Panc1 (cell line): Measurements from ENCODE around the gene EEIG2. TPM values are rescaled to one million over a fixed set of nuclear protein-coding genes. Genes with fewer than 3 reads are reported as not detected.

Experiments used
- ATAC-seq: fragments of 200-7000 bp; cut with Tn5 transposase; 2 replicates; pipeline ENCODE4 v1.9.1; 2020; ENCODE audit warnings: mild to moderate bottlenecking, moderate library complexity
- BruUV-seq: library from RNA; stranded (reverse); fragments of 400-500 nt; replicated peaks from 2 replicates; lab custom pipeline; 2021; lab: Mats Ljungman, UMichigan
- CTCF ChIA-PET: fragments of 300-600 bp; sonication (Branson Sonifier 250); formaldehyde crosslinking; loops from one replicate; lab custom pipeline; 2022; ENCODE audit warnings: antibody characterized with exemption; lab: Charles Lee
- POLR2A ChIA-PET: fragments of 300-600 bp; sonication (Branson Sonifier 250); formaldehyde crosslinking; loops from one replicate; lab custom pipeline; 2022; ENCODE audit warnings: antibody characterized with exemption; lab: Charles Lee
- DNase-seq: peaks from one replicate; pipeline ENCODE4 v3.0.0-alpha.2; 2010; ENCODE audit warnings: low read depth, low spot score
- H3K27ac ChIP-seq: 2 replicates; pipeline ENCODE4 v1.5.1; 2011; ENCODE audit warnings: mild to moderate bottlenecking, low read length, inconsistent platforms
- H3K27me3 ChIP-seq: fragments of 200-500 bp; sonication (Bioruptor generic); 2 replicates; pipeline ENCODE4 v1.6.0; 2014; ENCODE audit warnings: low read length, inconsistent platforms; ENCODE audit not compliant: control insufficient read depth, insufficient read depth
- H3K36me3 ChIP-seq: fragments of 200-500 bp; sonication (Bioruptor generic); 2 replicates; pipeline ENCODE4 v1.5.1; 2014; ENCODE audit warnings: inconsistent platforms, mild to moderate bottlenecking, low read length, moderate library complexity; ENCODE audit not compliant: control insufficient read depth, insufficient read depth
- H3K4me1 ChIP-seq: 2 replicates; pipeline ENCODE4 v1.5.1; 2011; ENCODE audit warnings: inconsistent platforms, mild to moderate bottlenecking, low read length, moderate library complexity; ENCODE audit not compliant: control insufficient read depth, insufficient read depth
- H3K4me3 ChIP-seq, 2 experiments: 2 replicates each; pipeline ENCODE4 v1.5.1; 2011 to 2012; ENCODE audit warnings: low read depth in 2 of 2, low read length in 2 of 2, mild to moderate bottlenecking in 2 of 2, inconsistent platforms in 1 of 2, moderate library complexity in 1 of 2
- H3K9me3 ChIP-seq: fragments of 200-500 bp; sonication (Bioruptor generic); 2 replicates; pipeline ENCODE4 v1.5.1; 2014; ENCODE audit warnings: low read depth, mild to moderate bottlenecking, inconsistent platforms, low read length, moderate library complexity; ENCODE audit not compliant: control insufficient read depth, insufficient read depth
- POLR2AphosphoS5 ChIP-seq: IDR thresholded peaks from 2 replicates; pipeline ENCODE4 v1.6.1; 2012; ENCODE audit warnings: mild to moderate bottlenecking, low read depth, low read length, moderate library complexity
- SIN3A ChIP-seq: IDR thresholded peaks from 2 replicates; pipeline ENCODE4 v1.6.1; 2012; ENCODE audit warnings: low read depth, mild to moderate bottlenecking, low read length, moderate library complexity, borderline replicate concordance; ENCODE audit not compliant: insufficient read depth
- TCF7L2 ChIP-seq: IDR thresholded peaks from 2 replicates; pipeline ENCODE4 v1.6.1; 2011; ENCODE audit warnings: mild to moderate bottlenecking, low read depth, low read length, inconsistent platforms
- in situ Hi-C: cut with HindIII; loops from 2 replicates; pipeline ENCODE4 v1.10.0; 2016; ENCODE audit warnings: low sequenced_read_pairs, low pct_unique_long_range_greater_than_20kb
- intact Hi-C: fragments of 100-400 bp; cut with micrococcal nuclease; formaldehyde crosslinking; loops from one replicate; pipeline ENCODE4 v1.10.0; 2022; ENCODE audit not compliant: unreplicated experiment
- total RNA-seq: library from RNA; stranded (reverse); gene quantifications from one replicate; pipeline ENCODE4 v1.2.1, GENCODE V29; 2021; ENCODE audit not compliant: unreplicated experiment
- TF ChIP-seq, protein P1 (sequence below): fragments of 450-650 bp; IDR thresholded peaks from 2 replicates; pipeline ENCODE4 v1.5.1; 2017; ENCODE audit warnings: mild to moderate bottlenecking
- TF ChIP-seq, protein P2 (sequence below), 2 experiments: IDR thresholded peaks; 2 replicates each; pipeline ENCODE4 v1.6.1; 2011 to 2012; ENCODE audit warnings: low read depth in 2 of 2, control low read depth in 1 of 2, low read length in 1 of 2, mild to moderate bottlenecking in 1 of 2, moderate library complexity in 1 of 2; ENCODE audit not compliant: insufficient read depth in 1 of 2

The EEIG2 gene
- total RNA-seq, 1 experiment from 2014 or later = 5.4 TPM

DNA sequence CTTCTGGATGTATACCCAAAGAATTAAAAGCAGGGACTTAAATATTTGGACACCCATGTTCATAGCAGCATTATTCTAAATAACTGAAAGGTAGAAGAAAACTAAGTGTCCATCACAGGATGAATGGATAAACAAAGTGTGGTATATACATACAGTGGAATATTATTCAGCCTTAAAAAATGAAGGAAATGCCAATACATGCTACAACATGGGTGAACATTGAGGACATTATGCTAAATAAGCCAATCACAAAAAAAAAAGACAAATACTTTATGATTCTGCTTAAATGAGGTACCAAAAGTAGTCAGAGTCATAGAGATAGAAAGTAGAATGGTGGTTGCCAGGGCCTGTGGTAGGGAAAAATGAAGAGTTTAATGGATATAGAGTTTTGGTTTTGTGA is 14.1 kb downstream of the EEIG2 start:
- no peak for ATAC-seq

DNA sequence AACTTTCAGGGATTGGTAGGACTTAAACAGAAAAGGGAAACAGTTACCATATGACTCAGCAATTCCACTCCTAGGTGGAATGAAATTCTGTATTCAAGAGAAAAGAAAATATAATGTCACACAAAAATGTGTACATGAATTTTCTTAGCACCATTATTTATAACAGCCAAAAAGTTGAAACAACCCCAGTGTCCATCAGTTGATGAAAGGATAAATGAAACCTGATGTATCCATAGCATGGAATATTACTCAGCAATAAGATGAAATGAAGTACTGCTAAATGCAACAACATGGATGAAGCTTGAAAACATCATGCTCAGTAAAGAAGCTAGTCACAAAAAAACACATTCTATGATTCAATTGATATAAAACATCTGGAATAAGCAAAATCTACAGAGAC is 15.5 kb downstream of the EEIG2 start:
- Histone ChIP-seq H3K4me3 (no peak overlapping the region), H3K9me3 (no peaks in the 10 kb centered on the region), H3K27me3 (no peaks in the 10 kb centered on the region), H3K36me3 (no peaks in the 10 kb centered on the region), H3K27ac (no peak overlapping the region), H3K4me1 (no peaks in the 10 kb centered on the region)
- ChIA-PET CTCF (no interaction called here), POLR2A (no interaction called here)
- ATAC-seq (no peak), DNase-seq (no peak)
- in situ Hi-C loops (no loop called here), intact Hi-C loops (no loop called here)
- BruUV-seq = no TSS peak
- no peak for TF ChIP-seq POLR2AphosphoS5
- no peak for TF ChIP-seq TCF7L2
- TF ChIP-seq, protein P1, sequence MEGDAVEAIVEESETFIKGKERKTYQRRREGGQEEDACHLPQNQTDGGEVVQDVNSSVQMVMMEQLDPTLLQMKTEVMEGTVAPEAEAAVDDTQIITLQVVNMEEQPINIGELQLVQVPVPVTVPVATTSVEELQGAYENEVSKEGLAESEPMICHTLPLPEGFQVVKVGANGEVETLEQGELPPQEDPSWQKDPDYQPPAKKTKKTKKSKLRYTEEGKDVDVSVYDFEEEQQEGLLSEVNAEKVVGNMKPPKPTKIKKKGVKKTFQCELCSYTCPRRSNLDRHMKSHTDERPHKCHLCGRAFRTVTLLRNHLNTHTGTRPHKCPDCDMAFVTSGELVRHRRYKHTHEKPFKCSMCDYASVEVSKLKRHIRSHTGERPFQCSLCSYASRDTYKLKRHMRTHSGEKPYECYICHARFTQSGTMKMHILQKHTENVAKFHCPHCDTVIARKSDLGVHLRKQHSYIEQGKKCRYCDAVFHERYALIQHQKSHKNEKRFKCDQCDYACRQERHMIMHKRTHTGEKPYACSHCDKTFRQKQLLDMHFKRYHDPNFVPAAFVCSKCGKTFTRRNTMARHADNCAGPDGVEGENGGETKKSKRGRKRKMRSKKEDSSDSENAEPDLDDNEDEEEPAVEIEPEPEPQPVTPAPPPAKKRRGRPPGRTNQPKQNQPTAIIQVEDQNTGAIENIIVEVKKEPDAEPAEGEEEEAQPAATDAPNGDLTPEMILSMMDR = no peak
- TF ChIP-seq, protein P2, sequence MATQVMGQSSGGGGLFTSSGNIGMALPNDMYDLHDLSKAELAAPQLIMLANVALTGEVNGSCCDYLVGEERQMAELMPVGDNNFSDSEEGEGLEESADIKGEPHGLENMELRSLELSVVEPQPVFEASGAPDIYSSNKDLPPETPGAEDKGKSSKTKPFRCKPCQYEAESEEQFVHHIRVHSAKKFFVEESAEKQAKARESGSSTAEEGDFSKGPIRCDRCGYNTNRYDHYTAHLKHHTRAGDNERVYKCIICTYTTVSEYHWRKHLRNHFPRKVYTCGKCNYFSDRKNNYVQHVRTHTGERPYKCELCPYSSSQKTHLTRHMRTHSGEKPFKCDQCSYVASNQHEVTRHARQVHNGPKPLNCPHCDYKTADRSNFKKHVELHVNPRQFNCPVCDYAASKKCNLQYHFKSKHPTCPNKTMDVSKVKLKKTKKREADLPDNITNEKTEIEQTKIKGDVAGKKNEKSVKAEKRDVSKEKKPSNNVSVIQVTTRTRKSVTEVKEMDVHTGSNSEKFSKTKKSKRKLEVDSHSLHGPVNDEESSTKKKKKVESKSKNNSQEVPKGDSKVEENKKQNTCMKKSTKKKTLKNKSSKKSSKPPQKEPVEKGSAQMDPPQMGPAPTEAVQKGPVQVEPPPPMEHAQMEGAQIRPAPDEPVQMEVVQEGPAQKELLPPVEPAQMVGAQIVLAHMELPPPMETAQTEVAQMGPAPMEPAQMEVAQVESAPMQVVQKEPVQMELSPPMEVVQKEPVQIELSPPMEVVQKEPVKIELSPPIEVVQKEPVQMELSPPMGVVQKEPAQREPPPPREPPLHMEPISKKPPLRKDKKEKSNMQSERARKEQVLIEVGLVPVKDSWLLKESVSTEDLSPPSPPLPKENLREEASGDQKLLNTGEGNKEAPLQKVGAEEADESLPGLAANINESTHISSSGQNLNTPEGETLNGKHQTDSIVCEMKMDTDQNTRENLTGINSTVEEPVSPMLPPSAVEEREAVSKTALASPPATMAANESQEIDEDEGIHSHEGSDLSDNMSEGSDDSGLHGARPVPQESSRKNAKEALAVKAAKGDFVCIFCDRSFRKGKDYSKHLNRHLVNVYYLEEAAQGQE (IDR thresholded peaks at IDR 0.05; ENCODE audit: insufficient read depth in 1 of 2, low read depth in 2 of 2, low read length in 1 of 2) = no peak
- no peak for TF ChIP-seq SIN3A

More for the DNA sequence above, 14.1 kb downstream of the EEIG2 start:
- DNase-seq = no peak
- ChIA-PET POLR2A (no interaction called here), CTCF (no interaction called here)
- no peaks in the 10 kb centered on the region for H3K27me3 ChIP-seq
- intact Hi-C loops = no loop called here
- BruUV-seq = no TSS peak
- H3K9me3 ChIP-seq = no peaks in the 10 kb centered on the region
- no peaks in the 10 kb centered on the region for H3K36me3 ChIP-seq
- H3K4me1 ChIP-seq = no peaks in the 10 kb centered on the region
- TF ChIP-seq POLR2AphosphoS5 = no peak
- no peak for TF ChIP-seq TCF7L2
- TF ChIP-seq, protein P2 (IDR thresholded peaks at IDR 0.05; ENCODE audit: insufficient read depth in 1 of 2, low read depth in 2 of 2, low read length in 1 of 2) = no peak
- no peak for TF ChIP-seq SIN3A
- TF ChIP-seq, protein P1 = no peak
- no peak overlapping the region for H3K4me3 ChIP-seq
- H3K27ac ChIP-seq = no peak overlapping the region
- in situ Hi-C loops = no loop called here
